OCI-LY1 (cell line): Measurements from ENCODE around the gene TMEM151B.

Experiments used
- H2AFZ ChIP-seq: fragments of 200-600 bp; sonication (generic), shearing (Covaris generic); 2 replicates; pipeline ENCODE4 v1.6.0; 2014; ENCODE audit warnings: antibody characterized with exemption, mild to moderate bottlenecking, low read length
- H3F3A ChIP-seq: fragments of 200-600 bp; sonication (generic), shearing (Covaris generic); 2 replicates; pipeline ENCODE4 v1.6.0; 2014; ENCODE audit warnings: mild to moderate bottlenecking, antibody characterized with exemption, low read length, moderate library complexity; ENCODE audit not compliant: insufficient read depth
- H3K27ac ChIP-seq: fragments of 200-600 bp; sonication (generic); 2 replicates; pipeline ENCODE4 v1.5.1; 2014; ENCODE audit warnings: low read length, mixed run types, mild to moderate bottlenecking, low read depth; ENCODE audit not compliant: poor library complexity, severe bottlenecking
- H3K27me3 ChIP-seq: fragments of 200-600 bp; sonication (generic); 2 replicates; pipeline ENCODE4 v1.6.0; 2014; ENCODE audit warnings: antibody characterized with exemption, mild to moderate bottlenecking, low read length, moderate library complexity; ENCODE audit not compliant: insufficient read depth
- H3K36me3 ChIP-seq: fragments of 200-600 bp; sonication (generic); 2 replicates; pipeline ENCODE4 v1.6.1; 2014; ENCODE audit warnings: mild to moderate bottlenecking, antibody characterized with exemption, low read length, moderate library complexity, mixed read lengths; ENCODE audit not compliant: insufficient read depth
- H3K4me1 ChIP-seq: fragments of 200-600 bp; sonication (generic); 2 replicates; pipeline ENCODE4 v1.5.1; 2014; ENCODE audit warnings: mild to moderate bottlenecking, low read length, moderate library complexity; ENCODE audit not compliant: insufficient read depth, severe bottlenecking
- H3K4me2 ChIP-seq: fragments of 200-600 bp; sonication (generic), shearing (Covaris generic); 2 replicates; pipeline ENCODE4 v1.6.1; 2014; ENCODE audit warnings: low read length
- H3K4me3 ChIP-seq: fragments of 200-600 bp; sonication (generic); 2 replicates; pipeline ENCODE4 v1.5.1; 2014; ENCODE audit warnings: low read length, low read depth, mild to moderate bottlenecking, mixed read lengths; ENCODE audit not compliant: poor library complexity, severe bottlenecking
- H3K79me2 ChIP-seq: fragments of 200-600 bp; shearing (Covaris generic); 2 replicates; pipeline ENCODE4 v1.6.1; 2016; ENCODE audit warnings: mixed run types, low read length, mixed read lengths; ENCODE audit not compliant: insufficient read depth
- H3K9ac ChIP-seq: fragments of 200-600 bp; sonication (generic), shearing (Covaris generic); 2 replicates; pipeline ENCODE4 v1.6.1; 2014; ENCODE audit warnings: mild to moderate bottlenecking, low read length, mixed read lengths
- H3K9me2 ChIP-seq: fragments of 200-600 bp; sonication (generic), shearing (Covaris generic); 2 replicates; pipeline ENCODE4 v1.6.1; 2014; ENCODE audit warnings: low read depth, mild to moderate bottlenecking, low read length, mixed read lengths
- H3K9me3 ChIP-seq: fragments of 200-600 bp; shearing (Covaris generic); 2 replicates; pipeline ENCODE4 v1.6.1; 2014; ENCODE audit warnings: low read length, mixed read lengths
- H4K20me1 ChIP-seq: fragments of 200-600 bp; sonication (generic), shearing (Covaris generic); 2 replicates; pipeline ENCODE4 v1.6.0; 2016; ENCODE audit warnings: mild to moderate bottlenecking, low read length; ENCODE audit not compliant: insufficient read depth
- EZH2 ChIP-seq: fragments of 200-600 bp; sonication (generic), shearing (Covaris generic); IDR thresholded peaks from 2 replicates; pipeline ENCODE4 v1.8.0; 2017; ENCODE audit warnings: borderline replicate concordance, mixed run types, mild to moderate bottlenecking, antibody characterized with exemption, low read length, moderate library complexity, mixed read lengths
- TF ChIP-seq, protein P1 (sequence below): fragments of 200-600 bp; sonication (generic), shearing (Covaris generic); IDR thresholded peaks from 2 replicates; pipeline ENCODE4 v1.5.1; 2017; ENCODE audit warnings: mild to moderate bottlenecking, antibody characterized with exemption, low read length, moderate library complexity, mixed read lengths

Gene TMEM151B

GRCh38 chr6:44265722-44266233, 4.5 kb upstream of the TMEM151B start:
- Histone ChIP-seq H3K4me1 (peaks cover 44% of the 10 kb centered on the region), H3K4me3 (peak overlapping the region; percentile 76), H3K9me2 (no peaks in the 10 kb centered on the region), H3K79me2 (no peaks in the 10 kb centered on the region), H3K4me2 (peak overlapping the region; percentile 91), H4K20me1 (no peaks in the 10 kb centered on the region), H3K27ac (no peak overlapping the region), H3K36me3 (peaks cover 12% of the 10 kb centered on the region; the same call in 1 of the 2 replicates), H2AFZ (no peak overlapping the region), H3K9me3 (no peaks in the 10 kb centered on the region), H3K27me3 (0 out of 2 replicates have a peak, but pooled peaks cover 6% of the 10 kb centered on the region), H3K9ac (no peak overlapping the region), H3F3A (no peaks in the 10 kb centered on the region)
- TF ChIP-seq EZH2, result no peak
- TF ChIP-seq, protein P1, sequence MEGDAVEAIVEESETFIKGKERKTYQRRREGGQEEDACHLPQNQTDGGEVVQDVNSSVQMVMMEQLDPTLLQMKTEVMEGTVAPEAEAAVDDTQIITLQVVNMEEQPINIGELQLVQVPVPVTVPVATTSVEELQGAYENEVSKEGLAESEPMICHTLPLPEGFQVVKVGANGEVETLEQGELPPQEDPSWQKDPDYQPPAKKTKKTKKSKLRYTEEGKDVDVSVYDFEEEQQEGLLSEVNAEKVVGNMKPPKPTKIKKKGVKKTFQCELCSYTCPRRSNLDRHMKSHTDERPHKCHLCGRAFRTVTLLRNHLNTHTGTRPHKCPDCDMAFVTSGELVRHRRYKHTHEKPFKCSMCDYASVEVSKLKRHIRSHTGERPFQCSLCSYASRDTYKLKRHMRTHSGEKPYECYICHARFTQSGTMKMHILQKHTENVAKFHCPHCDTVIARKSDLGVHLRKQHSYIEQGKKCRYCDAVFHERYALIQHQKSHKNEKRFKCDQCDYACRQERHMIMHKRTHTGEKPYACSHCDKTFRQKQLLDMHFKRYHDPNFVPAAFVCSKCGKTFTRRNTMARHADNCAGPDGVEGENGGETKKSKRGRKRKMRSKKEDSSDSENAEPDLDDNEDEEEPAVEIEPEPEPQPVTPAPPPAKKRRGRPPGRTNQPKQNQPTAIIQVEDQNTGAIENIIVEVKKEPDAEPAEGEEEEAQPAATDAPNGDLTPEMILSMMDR, result no peak

DNA sequence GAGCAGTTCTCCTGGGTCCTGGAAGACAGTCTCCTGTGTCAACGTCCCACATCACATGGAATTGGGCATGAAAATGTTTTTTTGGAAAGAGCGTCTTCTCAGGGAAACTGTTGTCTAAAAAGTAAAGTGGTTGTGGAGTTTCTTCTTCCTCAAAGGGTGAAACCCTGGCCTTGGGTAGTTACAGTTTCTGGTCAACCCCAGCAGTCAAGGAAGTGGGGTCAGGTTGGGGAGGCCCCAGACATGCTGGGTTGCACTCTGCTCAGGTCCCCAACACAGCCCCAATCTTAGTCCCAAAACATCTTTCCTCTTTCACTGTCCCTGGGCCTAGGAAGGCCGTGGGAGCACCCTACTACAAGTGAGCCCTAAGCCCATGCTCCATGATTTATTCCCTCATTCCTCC, 3.9 kb upstream of the TMEM151B start:
- Histone ChIP-seq H3K4me1 (peaks cover 38% of the 10 kb centered on the region), H3K4me3 (no peak overlapping the region), H3K27ac (no peak overlapping the region), H3K4me2 (no peak overlapping the region), H2AFZ (no peak overlapping the region), H3K36me3 (peaks cover 12% of the 10 kb centered on the region; the same call in 1 of the 2 replicates), H3K27me3 (0 out of 2 replicates have a peak, but pooled peaks cover 6% of the 10 kb centered on the region), H4K20me1 (no peaks in the 10 kb centered on the region), H3K9ac (no peak overlapping the region), H3K9me2 (no peaks in the 10 kb centered on the region), H3K9me3 (no peaks in the 10 kb centered on the region), H3K79me2 (no peaks in the 10 kb centered on the region), H3F3A (no peaks in the 10 kb centered on the region)
- TF ChIP-seq, protein P1, result no peak
- no peak for TF ChIP-seq EZH2

DNA sequence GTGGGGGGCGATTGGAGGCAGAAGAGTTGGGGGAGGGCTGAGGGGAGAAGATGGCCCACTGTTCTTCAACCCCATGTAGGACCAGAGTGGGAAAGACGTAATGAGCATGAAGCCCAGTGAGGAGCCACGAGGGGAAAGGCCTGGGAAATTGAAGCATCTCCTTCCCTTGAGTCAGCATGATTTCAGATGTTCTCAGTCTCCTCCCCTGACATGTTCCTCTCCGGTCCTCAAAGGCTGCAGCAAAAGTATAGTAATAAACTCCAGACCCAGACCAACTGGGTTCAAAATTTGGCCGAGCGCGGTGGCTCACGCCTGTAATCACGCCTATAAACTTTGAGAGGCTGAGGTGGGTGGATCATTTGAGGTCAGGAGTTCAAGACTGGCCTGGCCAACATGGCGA, 3.0 kb upstream of the TMEM151B start:
- no peaks in the 10 kb centered on the region for H3K79me2 ChIP-seq
- peaks cover 4% of the 10 kb centered on the region; the same call in 1 of the 2 replicates for H3K36me3 ChIP-seq
- H3K9ac ChIP-seq, result no peak overlapping the region
- H3K27me3 ChIP-seq, result 0 out of 2 replicates have a peak, but pooled peaks cover 6% of the 10 kb centered on the region
- H3K9me2 ChIP-seq, result no peaks in the 10 kb centered on the region
- H2AFZ ChIP-seq, result no peak overlapping the region
- H3F3A ChIP-seq, result no peaks in the 10 kb centered on the region
- H3K4me3 ChIP-seq, result no peak overlapping the region
- H3K27ac ChIP-seq, result no peak overlapping the region
- H3K9me3 ChIP-seq, result no peaks in the 10 kb centered on the region
- no peak overlapping the region for H3K4me2 ChIP-seq
- H3K4me1 ChIP-seq, result peaks cover 31% of the 10 kb centered on the region
- TF ChIP-seq EZH2, result no peak
- TF ChIP-seq, protein P1, result no peak
- no peaks in the 10 kb centered on the region for H4K20me1 ChIP-seq
